GM06990 (cell line): ENCODE results near the gene KLHL25.

ENCODE experiments used
- DNase-seq: peaks from one replicate; pipeline ENCODE4 v3.0.0-alpha.2; 2011; ENCODE audit not compliant: insufficient read length; ENCODE audit errors: extremely low read depth
- H3K27me3 ChIP-seq: replicated peaks from 2 replicates; pipeline ENCODE4 v1.6.0; 2011; ENCODE audit warnings: low read length; ENCODE audit not compliant: control insufficient read depth, insufficient read depth
- H3K36me3 ChIP-seq: 2 replicates; pipeline ENCODE4 v1.5.1; 2011; ENCODE audit warnings: low read length; ENCODE audit not compliant: control insufficient read depth, insufficient read depth
- H3K4me3 ChIP-seq: replicated peaks from 2 replicates; pipeline ENCODE4 v1.5.1; 2011; ENCODE audit warnings: low read depth, mild to moderate bottlenecking, control low read depth, low read length
- CTCF ChIP-seq: IDR thresholded peaks from 2 replicates; pipeline ENCODE4 v1.5.1; 2011; ENCODE audit warnings: low read length, control low read depth, mild to moderate bottlenecking, inconsistent platforms; ENCODE audit not compliant: insufficient read depth, poor library complexity, severe bottlenecking

Gene KLHL25

GRCh38 chr15:85792102-85792731, 2.5 kb downstream of the KLHL25 start:
- DNase-seq = no peak
- Histone ChIP-seq H3K4me3 (no peak overlapping the region), H3K27me3 (no peaks in the 10 kb centered on the region), H3K36me3 (no peaks in the 10 kb centered on the region)
- TF ChIP-seq CTCF = no peak

GRCh38 chr15:85789496-85789875, 5.2 kb downstream of the KLHL25 start:
- TF ChIP-seq CTCF = no peak
- no peak for DNase-seq
- Histone ChIP-seq H3K36me3 (no peaks in the 10 kb centered on the region), H3K4me3 (no peak overlapping the region), H3K27me3 (no peaks in the 10 kb centered on the region)

GRCh38 chr15:85788771-85789495, 5.8 kb downstream of the KLHL25 start:
- no peak for TF ChIP-seq CTCF
- DNase-seq = no peak
- Histone ChIP-seq H3K4me3 (no peak overlapping the region), H3K36me3 (no peaks in the 10 kb centered on the region), H3K27me3 (no peaks in the 10 kb centered on the region)

GRCh38 chr15:85786781-85787114, 8.0 kb downstream of the KLHL25 start:
- H3K4me3 ChIP-seq = no peak overlapping the region
- no peak for TF ChIP-seq CTCF
- no peak for DNase-seq
- H3K36me3 ChIP-seq = no peaks in the 10 kb centered on the region
- H3K27me3 ChIP-seq = no peaks in the 10 kb centered on the region

GRCh38 chr15:85785887-85786780, 8.6 kb downstream of the KLHL25 start:
- DNase-seq = no peak
- no peak for TF ChIP-seq CTCF
- no peaks in the 10 kb centered on the region for H3K36me3 ChIP-seq

More at GRCh38 chr15:85785887-85786780, 8.6 kb downstream of the KLHL25 start:
- no peak overlapping the region for H3K4me3 ChIP-seq
- H3K27me3 ChIP-seq = no peaks in the 10 kb centered on the region
